Esophagus squamous epithelium (tissue), 5 donors: ENCODE results near the gene WFIKKN1. TPM values are rescaled to one million over a fixed set of nuclear protein-coding genes. Genes with fewer than 3 reads are reported as not detected.

ENCODE experiments used
- DNase-seq: peaks from one replicate; lab custom pipeline; 2025; lab: John Stamatoyannopoulos, UW
- H3K27ac ChIP-seq, 4 donors: fragments of 200-600 bp; sonication (generic); one replicate each; pipeline ENCODE4 v1.5.1; 2016 to 2019; ENCODE audit warnings: mild to moderate bottlenecking in 1 of 4
- H3K27me3 ChIP-seq, 4 donors: fragments of 200-600 bp; sonication (generic); 1 replicate in 3 of 4; 2 replicates in 1 of 4; pipeline versions ENCODE4 v1.5.1 to v1.6.0; 2017 to 2021; ENCODE audit warnings: antibody characterized with exemption in 1 of 4
- H3K36me3 ChIP-seq, 3 donors: fragments of 200-600 bp; sonication (generic); one replicate each; pipeline ENCODE4 v1.5.1; 2016 to 2019
- H3K4me1 ChIP-seq, 3 donors: fragments of 200-600 bp; sonication (generic); one replicate each; pipeline ENCODE4 v1.5.1; 2017 to 2019
- H3K4me3 ChIP-seq, 4 donors: fragments of 200-600 bp; sonication (generic); 1 replicate in 3 of 4; 2 replicates in 1 of 4; pipeline ENCODE4 v1.5.1; 2016 to 2019; ENCODE audit warnings: mild to moderate bottlenecking in 2 of 4, moderate library complexity in 1 of 4
- H3K9me3 ChIP-seq, 3 donors: fragments of 200-600 bp; sonication (generic); one replicate each; pipeline ENCODE4 v1.5.1; 2016 to 2019
- POLR2A ChIP-seq, 4 donors: fragments of 450-650 bp; IDR thresholded peaks; one replicate each; pipeline ENCODE4 v1.6.1; 2017; ENCODE audit warnings: antibody characterized with exemption in 4 of 4, mild to moderate bottlenecking in 4 of 4, moderate library complexity in 3 of 4
- WGBS, 2 donors: methylation state at CpG; one replicate each; pipeline ENCODE4 v1.1.5; 2018; 5-methylcytosine and 5-hydroxymethylcytosine counted together
- intact Hi-C: fragments of 100-400 bp; cut with DNase I; formaldehyde crosslinking; loops from one replicate; pipeline ENCODE4 v1.15.0; 2022
- total RNA-seq, 4 donors: library from RNA; depleted of rRNA; stranded (reverse); fragments of >200 nt; gene quantifications; one replicate each; pipeline ENCODE4 v1.1.0, GENCODE V29; 2016
- TF ChIP-seq, protein P1 (sequence below), 6 experiments: fragments of 450-650 bp in 4 of 6; fragments of 200-600 bp in 2 of 6; sonication (generic) in 2 of 6; IDR thresholded peaks; one replicate each; pipeline ENCODE4 v1.5.1; 2016 to 2019; ENCODE audit warnings: antibody characterized with exemption in 6 of 6, mild to moderate bottlenecking in 4 of 6, moderate library complexity in 4 of 6
- donor health status: DM: yes; HTN: yes; CAD: no.

Gene WFIKKN1
- total RNA-seq, 4 donors from 2014 or later, result under 0.01 to 1.8 (median 0.29) TPM

DNA sequence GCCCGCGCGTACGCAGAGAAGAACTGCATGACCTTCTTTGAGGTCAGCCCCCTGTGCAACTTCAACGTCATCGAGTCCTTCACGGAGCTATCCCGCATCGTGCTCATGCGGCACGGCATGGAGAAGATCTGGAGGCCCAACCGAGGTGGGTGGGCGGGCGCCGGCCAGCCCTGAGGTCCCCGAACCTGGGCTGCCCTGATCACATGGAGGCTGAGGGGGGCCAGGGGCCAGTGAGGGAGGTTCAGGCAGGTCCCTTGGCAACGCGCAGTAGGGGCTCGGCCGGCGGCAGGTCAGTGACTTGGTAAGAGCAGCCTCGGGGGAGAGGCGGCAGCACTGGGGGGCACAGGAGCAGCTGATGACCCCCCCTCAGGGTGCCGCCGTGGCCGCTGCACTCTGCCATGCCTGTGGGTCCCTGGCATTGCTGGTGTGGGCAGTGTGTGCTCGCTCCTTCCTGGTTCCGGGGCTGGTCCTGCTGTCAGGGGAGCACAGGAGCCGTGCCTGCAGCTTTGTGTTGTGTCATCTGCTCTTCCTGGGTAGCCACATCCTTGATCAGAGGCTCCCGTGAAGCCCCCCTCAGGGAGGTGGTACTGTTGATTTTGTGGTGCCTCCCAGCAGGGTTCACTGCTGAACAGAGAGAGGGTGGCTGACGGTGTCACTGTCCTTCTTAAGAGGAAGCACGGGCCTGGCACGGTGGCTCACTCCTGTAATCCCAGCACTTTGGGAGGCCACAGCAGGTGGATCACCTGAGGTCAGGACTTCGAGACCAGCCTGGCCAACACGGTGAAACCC is 4.6 kb upstream of the WFIKKN1 start:
- peaks cover 26 to 58% (median 26%) of the 10 kb centered on the region in 3 donors for H3K4me1 ChIP-seq
- H3K4me3 ChIP-seq, result no peak overlapping the region
- peak overlapping the region in 2 of 4 donors; percentile 28 to 44 for H3K27ac ChIP-seq
- H3K27me3 ChIP-seq, result no peaks in the 10 kb centered on the region
- H3K36me3 ChIP-seq, result peaks cover 6 to 47% (median 9%) of the 10 kb centered on the region in 3 donors
- WGBS, 2 donors, result 78 to 94% methylated on average over 3 to 20 of the region's 35 CpGs
- H3K9me3 ChIP-seq, result no peaks in the 10 kb centered on the region
- DNase-seq, result no peak
- intact Hi-C loops, result no loop called here
- TF ChIP-seq, protein P1, sequence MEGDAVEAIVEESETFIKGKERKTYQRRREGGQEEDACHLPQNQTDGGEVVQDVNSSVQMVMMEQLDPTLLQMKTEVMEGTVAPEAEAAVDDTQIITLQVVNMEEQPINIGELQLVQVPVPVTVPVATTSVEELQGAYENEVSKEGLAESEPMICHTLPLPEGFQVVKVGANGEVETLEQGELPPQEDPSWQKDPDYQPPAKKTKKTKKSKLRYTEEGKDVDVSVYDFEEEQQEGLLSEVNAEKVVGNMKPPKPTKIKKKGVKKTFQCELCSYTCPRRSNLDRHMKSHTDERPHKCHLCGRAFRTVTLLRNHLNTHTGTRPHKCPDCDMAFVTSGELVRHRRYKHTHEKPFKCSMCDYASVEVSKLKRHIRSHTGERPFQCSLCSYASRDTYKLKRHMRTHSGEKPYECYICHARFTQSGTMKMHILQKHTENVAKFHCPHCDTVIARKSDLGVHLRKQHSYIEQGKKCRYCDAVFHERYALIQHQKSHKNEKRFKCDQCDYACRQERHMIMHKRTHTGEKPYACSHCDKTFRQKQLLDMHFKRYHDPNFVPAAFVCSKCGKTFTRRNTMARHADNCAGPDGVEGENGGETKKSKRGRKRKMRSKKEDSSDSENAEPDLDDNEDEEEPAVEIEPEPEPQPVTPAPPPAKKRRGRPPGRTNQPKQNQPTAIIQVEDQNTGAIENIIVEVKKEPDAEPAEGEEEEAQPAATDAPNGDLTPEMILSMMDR (IDR thresholded peaks at IDR 0.05), result no peak
- no peak for TF ChIP-seq POLR2A (IDR thresholded peaks at IDR 0.05)

DNA sequence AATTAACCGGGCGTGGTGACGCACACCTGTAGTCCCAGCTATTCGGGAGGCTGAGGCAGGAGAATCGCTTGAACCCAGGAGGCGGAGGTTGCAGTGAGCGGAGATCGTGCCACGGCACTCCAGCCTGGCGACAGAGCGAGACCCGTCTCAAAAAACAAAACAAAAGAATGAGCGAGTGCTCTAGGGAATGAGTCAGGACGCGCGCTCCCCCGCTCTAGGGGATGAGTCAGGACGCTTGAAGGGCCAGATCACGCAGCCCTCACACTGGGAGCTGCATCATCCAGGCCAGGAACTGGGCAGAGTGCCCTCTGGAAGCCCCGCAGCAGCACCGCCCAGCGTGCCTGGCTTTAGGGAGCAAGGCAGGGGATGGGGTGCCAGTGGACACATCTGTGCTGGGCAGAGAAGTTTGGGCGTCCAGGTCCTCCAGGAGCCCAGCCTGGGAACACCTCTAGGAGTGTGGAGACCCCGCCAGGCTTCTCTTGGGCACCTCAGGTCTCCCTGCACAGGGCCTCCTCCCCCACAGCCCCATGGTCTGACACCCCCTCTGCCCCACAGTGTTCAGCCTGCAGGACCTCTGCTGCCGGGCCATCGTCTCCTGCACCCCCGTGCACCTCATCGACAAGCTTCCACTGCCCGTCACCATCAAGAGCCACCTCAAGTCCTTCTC is 3.9 kb upstream of the WFIKKN1 start:
- TF ChIP-seq, protein P1 (IDR thresholded peaks at IDR 0.05), result no peak
- TF ChIP-seq POLR2A (IDR thresholded peaks at IDR 0.05), result no peak
- peaks cover 20 to 55% (median 29%) of the 10 kb centered on the region in 3 donors for H3K4me1 ChIP-seq
- peaks cover 6 to 46% (median 9%) of the 10 kb centered on the region in 3 donors for H3K36me3 ChIP-seq
- H3K27ac ChIP-seq, result peak overlapping the region in 2 of 4 donors; percentile 28 to 44
- no peak overlapping the region for H3K4me3 ChIP-seq
- no peaks in the 10 kb centered on the region for H3K9me3 ChIP-seq
- 55 to 84% methylated on average over 21 to 22 of the region's 29 CpGs for WGBS, 2 donors
- intact Hi-C loops, result no loop called here
- DNase-seq, result no peak
- no peaks in the 10 kb centered on the region for H3K27me3 ChIP-seq

DNA sequence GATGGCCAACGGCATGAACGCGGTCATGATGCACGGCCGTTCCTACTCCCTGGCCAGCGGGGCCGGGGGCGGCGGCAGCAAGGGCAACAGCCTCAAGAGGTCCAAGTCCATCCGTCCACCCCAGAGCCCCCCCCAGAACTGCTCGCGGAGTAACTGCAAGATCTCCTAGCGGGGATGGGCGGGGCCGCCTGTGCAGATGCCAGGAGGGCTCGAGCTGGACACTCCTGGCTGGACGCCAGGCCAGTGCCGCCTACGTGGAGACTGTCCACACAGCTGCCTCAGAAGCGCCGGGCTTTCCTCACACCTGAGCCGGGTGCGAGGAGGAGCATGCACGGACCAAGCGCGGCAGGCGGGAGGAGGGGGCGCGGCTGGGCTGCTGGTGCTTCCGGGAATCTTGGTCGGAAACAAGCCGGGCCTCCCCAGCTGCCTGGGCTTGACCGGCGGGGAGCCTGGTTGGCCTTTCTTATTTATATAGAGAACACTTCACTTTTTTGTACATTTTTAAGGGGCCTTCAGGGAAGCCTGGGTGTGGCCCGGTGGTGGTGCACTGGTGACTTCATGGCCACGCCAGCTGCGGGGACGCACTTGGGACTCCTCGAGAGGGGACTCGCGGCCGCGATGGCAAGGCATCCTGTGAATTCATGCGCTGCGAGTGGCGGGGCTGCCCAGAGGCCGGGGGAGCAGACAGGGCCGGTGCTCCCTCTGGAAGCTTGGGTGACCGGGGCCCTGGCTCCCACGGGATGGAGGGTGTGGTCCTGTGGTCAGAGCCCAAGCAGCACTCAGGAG is 3.1 kb upstream of the WFIKKN1 start:
- Histone ChIP-seq H3K9me3 (no peaks in the 10 kb centered on the region), H3K4me1 (peaks cover 20 to 47% (median 29%) of the 10 kb centered on the region in 3 donors), H3K27me3 (no peaks in the 10 kb centered on the region), H3K27ac (no peak overlapping the region), H3K4me3 (no peak overlapping the region), H3K36me3 (peaks cover 6 to 51% (median 9%) of the 10 kb centered on the region in 3 donors)
- WGBS, 2 donors, result no CpG with 5 or more reads among the region's 50 CpGs
- intact Hi-C loops, result no loop called here
- TF ChIP-seq POLR2A (IDR thresholded peaks at IDR 0.05), result no peak
- TF ChIP-seq, protein P1 (IDR thresholded peaks at IDR 0.05), result no peak
- no peak for DNase-seq

DNA sequence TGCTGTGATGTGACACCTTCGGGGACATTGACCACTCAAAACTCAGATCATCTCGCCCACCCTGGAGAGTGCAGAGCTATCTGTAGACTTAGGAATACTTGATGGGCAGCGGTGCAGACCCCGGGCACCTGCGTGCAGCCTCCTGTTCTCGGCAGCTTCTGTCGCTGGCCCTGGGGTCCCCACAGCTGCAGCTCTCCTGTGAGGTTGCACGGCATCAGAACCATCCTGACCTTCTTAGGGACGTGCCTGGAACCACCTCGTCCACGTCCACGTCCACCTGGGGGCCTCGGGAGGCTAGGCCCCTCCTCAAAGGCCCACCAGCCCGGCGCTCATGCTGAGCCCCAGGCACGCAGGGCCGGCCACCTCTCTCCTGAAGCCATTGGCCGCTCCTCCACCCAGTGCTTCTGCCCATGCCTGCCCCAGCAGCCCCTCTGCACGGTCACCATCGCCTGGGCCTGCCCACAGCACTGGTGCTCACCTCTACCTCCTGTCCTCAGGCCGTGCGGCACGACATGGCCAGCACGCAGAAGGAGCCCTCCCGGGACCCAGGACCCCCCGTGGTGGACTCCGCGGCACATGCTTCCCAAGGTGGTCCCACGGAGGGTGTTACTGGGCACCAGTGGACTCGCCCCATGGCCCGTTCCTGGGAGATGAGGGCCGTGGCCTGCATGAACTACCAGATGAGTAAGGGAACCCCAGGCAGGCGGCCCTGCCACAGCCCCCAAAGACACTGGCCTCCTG is 2.3 kb upstream of the WFIKKN1 start:
- 82 to 87% methylated on average over 5 to 26 of the region's 33 CpGs for WGBS, 2 donors
- Histone ChIP-seq H3K27me3 (no peaks in the 10 kb centered on the region), H3K36me3 (peaks cover 7 to 59% (median 9%) of the 10 kb centered on the region in 3 donors), H3K4me3 (no peak overlapping the region), H3K4me1 (peaks cover 20 to 41% (median 29%) of the 10 kb centered on the region in 3 donors), H3K27ac (no peak overlapping the region), H3K9me3 (no peaks in the 10 kb centered on the region)
- intact Hi-C loops, result no loop called here
- TF ChIP-seq POLR2A (IDR thresholded peaks at IDR 0.05), result no peak
- TF ChIP-seq, protein P1 (IDR thresholded peaks at IDR 0.05), result no peak
- no peak for DNase-seq
